ENCODE measurements around the gene KAT6B.
"Not testable (repeated sequence)": the region's sequence is repeated elsewhere in the genome, so short reads cannot be mapped to it uniquely, and the experiment has no call there.

KAT6B gene

GRCh38 chr10:74891053-74891452, 64.7 kb downstream of the KAT6B start:
- no peak for DNase-seq (ENCODE audit: low read depth)

- DNase-seq (ENCODE audit: low read depth) = no peak
These were observed 66.4 kb downstream of the KAT6B start for GRCh38 chr10:74892839-74893238.

GRCh38 chr10:74893329-74893728, 66.9 kb downstream of the KAT6B start:
- DNase-seq (ENCODE audit: low read depth) = not testable (repeated sequence)

GRCh38 chr10:74896788-74897527, 70.6 kb downstream of the KAT6B start:
- no peak for DNase-seq (ENCODE audit: low read depth)

- no peak for DNase-seq (ENCODE audit: low read depth)
These were observed 72.0 kb downstream of the KAT6B start for GRCh38 chr10:74898201-74898976.

GRCh38 chr10:74900297-74900696, 73.9 kb downstream of the KAT6B start:
- no peak for DNase-seq (ENCODE audit: low read depth)

GRCh38 chr10:74901301-74901700, 74.9 kb downstream of the KAT6B start:
- DNase-seq (ENCODE audit: low read depth) = no peak

- no peak for DNase-seq (ENCODE audit: low read depth)
These were observed 75.6 kb downstream of the KAT6B start for GRCh38 chr10:74901867-74902450.

- DNase-seq (ENCODE audit: low read depth) = no peak
These were observed 77.1 kb downstream of the KAT6B start for GRCh38 chr10:74903491-74903890.

GRCh38 chr10:74906611-74907198, 80.3 kb downstream of the KAT6B start:
- no peak for DNase-seq (ENCODE audit: low read depth)

GRCh38 chr10:74909670-74910069, 83.3 kb downstream of the KAT6B start:
- DNase-seq (ENCODE audit: low read depth) = no peak

GRCh38 chr10:74910241-74910975, 84.0 kb downstream of the KAT6B start:
- no peak for DNase-seq (ENCODE audit: low read depth)

- DNase-seq (ENCODE audit: low read depth) = no peak
These were observed 84.6 kb downstream of the KAT6B start for GRCh38 chr10:74910976-74911350.

- DNase-seq (ENCODE audit: low read depth) = no peak
These were observed 85.8 kb downstream of the KAT6B start for GRCh38 chr10:74912182-74912581.

GRCh38 chr10:74912682-74913081, 86.3 kb downstream of the KAT6B start:
- no peak for DNase-seq (ENCODE audit: low read depth)

- DNase-seq (ENCODE audit: low read depth) = no peak
These were observed 87.1 kb downstream of the KAT6B start for GRCh38 chr10:74913377-74913979.

- no peak for DNase-seq (ENCODE audit: low read depth)
These were observed 89.9 kb downstream of the KAT6B start for GRCh38 chr10:74916283-74916682.

- DNase-seq (ENCODE audit: low read depth) = peak; percentile 47
These were observed 91.2 kb downstream of the KAT6B start for GRCh38 chr10:74917481-74918077.

- no peak for DNase-seq (ENCODE audit: low read depth)
These were observed 93.3 kb downstream of the KAT6B start for GRCh38 chr10:74919671-74920070.

GRCh38 chr10:74921070-74921469, 94.7 kb downstream of the KAT6B start:
- DNase-seq (ENCODE audit: low read depth) = not testable (repeated sequence)

GRCh38 chr10:74921744-74922143, 95.3 kb downstream of the KAT6B start:
- no peak for DNase-seq (ENCODE audit: low read depth)

All from GM04503 (cell line).